Measurements from ENCODE around the gene MPZL3.

MPZL3 gene

DNA sequence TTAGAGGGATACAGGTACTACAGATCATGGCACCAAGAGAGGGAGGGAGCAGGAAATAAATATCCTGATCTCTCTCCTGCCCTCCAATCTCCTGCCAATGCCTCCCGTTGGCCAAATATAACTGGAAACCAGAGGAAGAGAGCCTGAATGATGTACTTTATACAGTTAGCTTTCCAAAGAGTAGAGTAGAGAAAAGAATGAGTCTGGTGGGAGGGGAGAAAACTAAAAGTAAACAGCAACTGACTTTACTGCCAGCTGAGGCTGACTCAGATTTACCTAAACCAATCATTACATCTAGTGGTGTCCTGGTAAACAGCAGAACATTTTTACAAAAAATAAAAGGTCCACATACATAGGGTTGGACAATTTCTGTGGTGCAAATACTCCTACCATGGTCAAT lies 5.1 kb downstream of the MPZL3 start:
- no peaks in the 10 kb centered on the region for H3K79me1 ChIP-seq (replicated peaks; ENCODE audit: low read length, poor library complexity, severe bottlenecking)
- H4K91ac ChIP-seq (ENCODE audit: low read length): no peak overlapping the region
- no peak overlapping the region for H3K4me3 ChIP-seq (ENCODE audit: insufficient read depth in 1 of 2, low read depth in 1 of 2, low read length in 2 of 2)
- no peak overlapping the region for H2BK12ac ChIP-seq (ENCODE audit: low read length in 2 of 2)
- no peak overlapping the region for H2AK5ac ChIP-seq (ENCODE audit: low read length, severe bottlenecking)
- no peak overlapping the region for H3K27ac ChIP-seq (ENCODE audit: low read length, poor library complexity, severe bottlenecking)
- H3K23ac ChIP-seq (ENCODE audit: low read length in 2 of 2): no peak overlapping the region
- H3K9ac ChIP-seq (ENCODE audit: low read length): no peak overlapping the region
- H3K9me3 ChIP-seq (ENCODE audit: control insufficient read depth, low read length): no peaks in the 10 kb centered on the region
- H2BK15ac ChIP-seq (ENCODE audit: low read depth, poor library complexity, severe bottlenecking): no peak overlapping the region
- DNase-seq: no peak
- H3K27me3 ChIP-seq (ENCODE audit: control insufficient read depth in 1 of 2, insufficient read depth in 1 of 2, low read length in 2 of 2): peaks cover 25 to 29% of the 10 kb centered on the region in 2 experiments
- no peak overlapping the region for H3K18ac ChIP-seq (ENCODE audit: low read depth in 1 of 2, low read length in 2 of 2)
- 60% methylated on average over 1 of the region's 1 CpG for WGBS
- no peak overlapping the region for H3K4me2 ChIP-seq (ENCODE audit: low read length, poor library complexity, severe bottlenecking)
- H4K8ac ChIP-seq (ENCODE audit: low read length): no peak overlapping the region
- no peaks in the 10 kb centered on the region for H3K36me3 ChIP-seq (ENCODE audit: control insufficient read depth in 1 of 2, insufficient read depth in 2 of 2, low read depth in 1 of 2, low read length in 2 of 2)
- H2BK5ac ChIP-seq (ENCODE audit: low read depth, low read length, poor library complexity, severe bottlenecking): no peak overlapping the region
- H3K4ac ChIP-seq (ENCODE audit: low read depth in 1 of 2, low read length in 2 of 2): no peak overlapping the region
- H2AFZ ChIP-seq (ENCODE audit: low read depth, low read length): no peak overlapping the region
- no peak overlapping the region for H2BK120ac ChIP-seq (ENCODE audit: low read depth, low read length)
- no peak overlapping the region for H3K14ac ChIP-seq (ENCODE audit: low read length in 2 of 2)
- no peaks in the 10 kb centered on the region for H3K4me1 ChIP-seq (ENCODE audit: control insufficient read depth, insufficient read depth, low read depth, low read length)

DNA sequence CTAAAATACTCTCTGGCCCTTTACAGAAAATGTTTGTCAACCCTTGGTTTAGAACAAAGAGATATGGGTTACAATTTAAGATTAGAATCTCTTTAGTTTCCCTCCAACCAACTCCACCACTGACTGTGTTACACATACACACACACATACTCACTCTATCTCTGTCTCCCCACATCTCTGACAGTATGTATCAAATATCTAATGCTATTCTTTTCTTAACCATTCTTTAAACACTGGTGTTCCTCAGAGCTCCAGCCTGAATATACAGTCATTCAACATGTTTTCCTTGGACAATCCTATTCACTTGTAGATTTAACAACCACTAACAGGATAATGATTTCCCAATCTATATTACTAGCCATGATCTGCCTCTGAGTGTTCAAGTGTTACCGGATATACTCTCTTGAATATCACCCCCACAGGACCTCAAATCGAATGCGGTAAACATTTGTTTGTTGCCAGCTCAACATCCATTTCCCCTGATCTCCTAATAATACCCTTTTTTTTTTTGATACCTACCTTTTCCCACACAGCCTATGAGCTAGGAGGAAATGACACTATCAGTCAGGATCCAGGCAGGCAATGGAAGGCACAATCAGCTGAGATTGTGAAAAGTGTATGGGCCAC lies 6.1 kb downstream of the MPZL3 start:
- WGBS: 89% methylated on average over 3 of the region's 3 CpGs
- no peaks in the 10 kb centered on the region for H3K36me3 ChIP-seq (ENCODE audit: control insufficient read depth in 1 of 2, insufficient read depth in 2 of 2, low read depth in 1 of 2, low read length in 2 of 2)

DNA sequence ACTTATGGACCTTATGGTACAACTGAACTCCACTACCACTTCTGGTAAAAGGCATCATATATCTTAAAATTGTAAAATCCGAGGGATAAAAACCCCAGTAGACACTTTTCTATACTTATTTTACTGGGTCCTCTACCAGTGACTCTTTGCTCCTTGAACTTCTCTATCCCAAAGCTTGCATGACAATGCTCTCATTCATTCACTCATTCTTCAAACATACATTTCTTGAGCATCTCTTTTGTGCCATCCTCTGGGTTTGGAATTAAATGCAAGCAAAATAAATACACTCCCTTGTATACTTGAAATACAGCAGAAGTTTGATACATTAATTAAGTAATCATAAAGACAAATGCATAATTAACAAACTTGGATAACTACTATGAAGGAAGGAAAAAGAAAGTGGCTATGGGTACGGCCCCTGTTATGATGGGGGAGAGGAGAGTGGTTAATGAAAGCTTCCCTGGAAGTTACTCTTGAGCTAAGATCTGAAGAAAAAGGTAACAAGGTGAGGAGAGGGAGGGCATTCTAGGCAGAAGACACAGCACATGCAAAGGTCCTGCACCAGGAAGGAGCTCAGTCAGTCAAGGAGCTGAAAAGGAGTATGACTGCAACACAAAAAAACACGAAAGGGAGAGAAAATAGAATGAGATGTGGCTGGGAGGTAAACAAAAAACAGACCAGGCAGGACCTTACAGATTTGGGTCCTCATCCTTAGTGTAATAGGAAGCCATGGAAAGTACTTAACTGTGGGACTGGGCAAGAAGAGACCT lies 8.0 kb downstream of the MPZL3 start:
- no peaks in the 10 kb centered on the region for H3K9me3 ChIP-seq (ENCODE audit: control insufficient read depth, low read length)
- H4K91ac ChIP-seq (ENCODE audit: low read length): no peak overlapping the region
- H2BK5ac ChIP-seq (ENCODE audit: low read depth, low read length, poor library complexity, severe bottlenecking): no peak overlapping the region
- no peak overlapping the region for H3K14ac ChIP-seq (ENCODE audit: low read length in 2 of 2)
- peaks cover 25 to 32% of the 10 kb centered on the region in 2 experiments for H3K27me3 ChIP-seq (ENCODE audit: control insufficient read depth in 1 of 2, insufficient read depth in 1 of 2, low read length in 2 of 2)
- DNase-seq: no peak
- no peak overlapping the region for H4K8ac ChIP-seq (ENCODE audit: low read length)
- WGBS: 68% methylated on average over 3 of the region's 3 CpGs
- no peak overlapping the region for H3K9ac ChIP-seq (ENCODE audit: low read length)
- no peaks in the 10 kb centered on the region for H3K79me1 ChIP-seq (replicated peaks; ENCODE audit: low read length, poor library complexity, severe bottlenecking)
- no peaks in the 10 kb centered on the region for H3K36me3 ChIP-seq (ENCODE audit: control insufficient read depth in 1 of 2, insufficient read depth in 2 of 2, low read depth in 1 of 2, low read length in 2 of 2)
- no peak overlapping the region for H3K23ac ChIP-seq (ENCODE audit: low read length in 2 of 2)
- H2BK120ac ChIP-seq (ENCODE audit: low read depth, low read length): no peak overlapping the region
- no peak overlapping the region for H3K4ac ChIP-seq (ENCODE audit: low read depth in 1 of 2, low read length in 2 of 2)
- no peak overlapping the region for H3K4me2 ChIP-seq (ENCODE audit: low read length, poor library complexity, severe bottlenecking)
- no peaks in the 10 kb centered on the region for H3K4me1 ChIP-seq (ENCODE audit: control insufficient read depth, insufficient read depth, low read depth, low read length)
- H3K18ac ChIP-seq (ENCODE audit: low read depth in 1 of 2, low read length in 2 of 2): no peak overlapping the region
- no peak overlapping the region for H3K4me3 ChIP-seq (ENCODE audit: insufficient read depth in 1 of 2, low read depth in 1 of 2, low read length in 2 of 2)
- no peak overlapping the region for H2AFZ ChIP-seq (ENCODE audit: low read depth, low read length)
- H3K27ac ChIP-seq (ENCODE audit: low read length, poor library complexity, severe bottlenecking): no peak overlapping the region
- H2BK12ac ChIP-seq (ENCODE audit: low read length in 2 of 2): no peak overlapping the region
- no peak overlapping the region for H2BK15ac ChIP-seq (ENCODE audit: low read depth, poor library complexity, severe bottlenecking)
- H2AK5ac ChIP-seq (ENCODE audit: low read length, severe bottlenecking): no peak overlapping the region

More for the DNA sequence above, 6.1 kb downstream of the MPZL3 start:
- Histone ChIP-seq H3K79me1 (replicated peaks; ENCODE audit: low read length, poor library complexity, severe bottlenecking) (no peaks in the 10 kb centered on the region), H3K4ac (ENCODE audit: low read depth in 1 of 2, low read length in 2 of 2) (no peak overlapping the region), H2BK5ac (ENCODE audit: low read depth, low read length, poor library complexity, severe bottlenecking) (no peak overlapping the region), H2BK12ac (ENCODE audit: low read length in 2 of 2) (no peak overlapping the region), H3K4me3 (ENCODE audit: insufficient read depth in 1 of 2, low read depth in 1 of 2, low read length in 2 of 2) (no peak overlapping the region), H4K8ac (ENCODE audit: low read length) (no peak overlapping the region), H4K91ac (ENCODE audit: low read length) (no peak overlapping the region), H2AK5ac (ENCODE audit: low read length, severe bottlenecking) (no peak overlapping the region), H3K4me1 (ENCODE audit: control insufficient read depth, insufficient read depth, low read depth, low read length) (no peaks in the 10 kb centered on the region), H2BK120ac (ENCODE audit: low read depth, low read length) (no peak overlapping the region), H2AFZ (ENCODE audit: low read depth, low read length) (no peak overlapping the region), H3K18ac (ENCODE audit: low read depth in 1 of 2, low read length in 2 of 2) (no peak overlapping the region), H3K27me3 (ENCODE audit: control insufficient read depth in 1 of 2, insufficient read depth in 1 of 2, low read length in 2 of 2) (peaks cover 25 to 29% of the 10 kb centered on the region in 2 experiments), H3K4me2 (ENCODE audit: low read length, poor library complexity, severe bottlenecking) (no peak overlapping the region), H2BK15ac (ENCODE audit: low read depth, poor library complexity, severe bottlenecking) (no peak overlapping the region), H3K14ac (ENCODE audit: low read length in 2 of 2) (no peak overlapping the region), H3K23ac (ENCODE audit: low read length in 2 of 2) (no peak overlapping the region), H3K9me3 (ENCODE audit: control insufficient read depth, low read length) (no peaks in the 10 kb centered on the region), H3K9ac (ENCODE audit: low read length) (no peak overlapping the region), H3K27ac (ENCODE audit: low read length, poor library complexity, severe bottlenecking) (no peak overlapping the region)
- DNase-seq: no peak

DNA sequence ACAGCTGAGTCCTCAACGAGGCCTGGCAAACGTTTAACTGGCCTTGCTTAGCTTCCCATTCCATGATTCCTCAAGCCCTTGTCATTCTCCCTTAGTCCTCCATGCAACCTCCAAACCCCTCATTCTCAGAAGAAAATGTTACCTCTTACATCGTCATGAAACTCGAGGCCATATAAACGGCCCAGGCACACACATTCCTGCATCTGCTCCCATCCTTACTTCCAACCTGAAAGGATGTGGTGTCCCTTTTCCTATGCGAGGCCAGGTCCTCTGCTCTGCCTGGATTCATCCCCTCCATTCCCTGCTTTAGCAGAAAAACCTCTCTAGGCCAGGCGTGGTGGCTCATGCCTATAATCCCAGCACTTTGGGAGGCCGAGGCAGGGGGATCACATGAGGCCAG lies 9.0 kb downstream of the MPZL3 start:
- Histone ChIP-seq H3K79me1 (replicated peaks; ENCODE audit: low read length, poor library complexity, severe bottlenecking) (no peaks in the 10 kb centered on the region), H2BK12ac (ENCODE audit: low read length in 2 of 2) (no peak overlapping the region), H2AFZ (ENCODE audit: low read depth, low read length) (no peak overlapping the region), H3K4ac (ENCODE audit: low read depth in 1 of 2, low read length in 2 of 2) (no peak overlapping the region), H3K14ac (ENCODE audit: low read length in 2 of 2) (no peak overlapping the region), H3K4me2 (ENCODE audit: low read length, poor library complexity, severe bottlenecking) (no peak overlapping the region), H2BK120ac (ENCODE audit: low read depth, low read length) (no peak overlapping the region), H3K9me3 (ENCODE audit: control insufficient read depth, low read length) (no peaks in the 10 kb centered on the region), H4K91ac (ENCODE audit: low read length) (no peak overlapping the region), H4K8ac (ENCODE audit: low read length) (no peak overlapping the region), H2BK15ac (ENCODE audit: low read depth, poor library complexity, severe bottlenecking) (no peak overlapping the region), H3K18ac (ENCODE audit: low read depth in 1 of 2, low read length in 2 of 2) (no peak overlapping the region), H3K36me3 (ENCODE audit: control insufficient read depth in 1 of 2, insufficient read depth in 2 of 2, low read depth in 1 of 2, low read length in 2 of 2) (no peaks in the 10 kb centered on the region), H3K9ac (ENCODE audit: low read length) (no peak overlapping the region), H3K27ac (ENCODE audit: low read length, poor library complexity, severe bottlenecking) (no peak overlapping the region), H2BK5ac (ENCODE audit: low read depth, low read length, poor library complexity, severe bottlenecking) (no peak overlapping the region), H3K23ac (ENCODE audit: low read length in 2 of 2) (no peak overlapping the region), H2AK5ac (ENCODE audit: low read length, severe bottlenecking) (no peak overlapping the region), H3K27me3 (ENCODE audit: control insufficient read depth in 1 of 2, insufficient read depth in 1 of 2, low read length in 2 of 2) (peaks cover 32% of the 10 kb centered on the region in 2 experiments), H3K4me1 (ENCODE audit: control insufficient read depth, insufficient read depth, low read depth, low read length) (no peaks in the 10 kb centered on the region), H3K4me3 (ENCODE audit: insufficient read depth in 1 of 2, low read depth in 1 of 2, low read length in 2 of 2) (no peak overlapping the region)
- 75% methylated on average over 7 of the region's 8 CpGs for WGBS
- no peak for DNase-seq

Data from mesenchymal stem cell (in vitro differentiated cells and primary cell).